Skeletal muscle satellite cell (primary cell): Measurements from ENCODE around the gene MDC1.
"Not testable (repeated sequence)": the region's sequence is repeated elsewhere in the genome, so short reads cannot be mapped to it uniquely, and the experiment has no call there.

ENCODE experiments used
- H3K27me3 ChIP-seq: 2 replicates; pipeline ENCODE4 v1.7.0; 2013; ENCODE audit warnings: low read length; ENCODE audit not compliant: control insufficient read depth, insufficient read depth
- H3K36me3 ChIP-seq: 2 replicates; pipeline ENCODE4 v1.7.0; 2013; ENCODE audit warnings: mild to moderate bottlenecking, control low read depth, low read length; ENCODE audit not compliant: insufficient read depth
- H3K4me1 ChIP-seq: 2 replicates; pipeline ENCODE4 v1.7.0; 2013; ENCODE audit warnings: low read length; ENCODE audit not compliant: control insufficient read depth, insufficient read depth
- H3K4me2 ChIP-seq: 2 replicates; pipeline ENCODE4 v1.7.0; 2013; ENCODE audit warnings: mild to moderate bottlenecking, low read length
- H3K4me3 ChIP-seq: 2 replicates; pipeline ENCODE4 v1.7.0; 2013; ENCODE audit warnings: low read length
- H3K9ac ChIP-seq: 2 replicates; pipeline ENCODE4 v1.7.0; 2013; ENCODE audit warnings: mild to moderate bottlenecking, low read depth, low read length, moderate library complexity
- H3K9me3 ChIP-seq: replicated peaks from 2 replicates; pipeline ENCODE4 v1.7.0; 2013; ENCODE audit warnings: mild to moderate bottlenecking, control low read depth, low read length

MDC1 gene

DNA sequence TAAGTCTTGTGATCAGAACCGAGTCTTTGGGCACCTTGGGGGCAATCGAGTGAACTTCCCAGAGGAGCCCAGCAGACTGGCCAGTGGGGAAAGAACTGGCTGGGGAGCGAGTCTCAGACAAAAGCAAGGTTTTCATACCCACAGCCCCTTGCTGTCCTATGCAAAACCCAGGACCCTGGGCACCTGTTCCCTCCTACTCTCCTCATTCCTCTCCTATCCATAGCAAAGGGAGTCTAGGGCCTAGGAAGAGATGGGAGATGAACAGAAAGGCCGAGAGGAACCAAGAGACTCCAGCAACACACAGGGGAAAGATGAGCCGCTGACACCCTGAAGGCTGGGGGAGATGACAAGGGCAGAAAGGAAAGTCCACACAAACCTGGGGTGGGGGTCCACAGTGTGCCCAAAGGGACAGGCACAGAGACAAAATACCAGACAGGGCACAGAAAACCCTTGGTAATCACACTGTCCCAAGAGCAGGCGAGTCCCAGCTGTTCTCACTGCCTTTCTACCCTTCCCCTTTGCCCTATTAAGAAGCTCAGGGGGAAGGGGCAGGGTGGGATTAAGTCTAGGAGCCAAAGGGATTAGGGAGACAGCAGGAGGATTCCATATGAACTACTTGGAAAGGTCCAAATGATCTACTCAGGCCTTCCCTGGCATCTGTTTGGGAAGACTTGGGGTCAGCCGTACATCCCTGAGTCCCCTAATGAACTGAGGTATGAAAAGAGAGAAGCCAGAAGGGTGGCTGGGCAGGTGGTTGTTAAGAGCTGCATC is 37.1 kb downstream of the MDC1 start:
- Histone ChIP-seq H3K27me3 (no peaks in the 10 kb centered on the region), H3K36me3 (peaks cover 69% of the 10 kb centered on the region), H3K9me3 (no peaks in the 10 kb centered on the region), H3K4me3 (peak overlapping the region; percentile 55), H3K9ac (peak overlapping the region; percentile 53), H3K4me2 (peak overlapping the region; percentile 70), H3K4me1 (peaks cover 31% of the 10 kb centered on the region)

DNA sequence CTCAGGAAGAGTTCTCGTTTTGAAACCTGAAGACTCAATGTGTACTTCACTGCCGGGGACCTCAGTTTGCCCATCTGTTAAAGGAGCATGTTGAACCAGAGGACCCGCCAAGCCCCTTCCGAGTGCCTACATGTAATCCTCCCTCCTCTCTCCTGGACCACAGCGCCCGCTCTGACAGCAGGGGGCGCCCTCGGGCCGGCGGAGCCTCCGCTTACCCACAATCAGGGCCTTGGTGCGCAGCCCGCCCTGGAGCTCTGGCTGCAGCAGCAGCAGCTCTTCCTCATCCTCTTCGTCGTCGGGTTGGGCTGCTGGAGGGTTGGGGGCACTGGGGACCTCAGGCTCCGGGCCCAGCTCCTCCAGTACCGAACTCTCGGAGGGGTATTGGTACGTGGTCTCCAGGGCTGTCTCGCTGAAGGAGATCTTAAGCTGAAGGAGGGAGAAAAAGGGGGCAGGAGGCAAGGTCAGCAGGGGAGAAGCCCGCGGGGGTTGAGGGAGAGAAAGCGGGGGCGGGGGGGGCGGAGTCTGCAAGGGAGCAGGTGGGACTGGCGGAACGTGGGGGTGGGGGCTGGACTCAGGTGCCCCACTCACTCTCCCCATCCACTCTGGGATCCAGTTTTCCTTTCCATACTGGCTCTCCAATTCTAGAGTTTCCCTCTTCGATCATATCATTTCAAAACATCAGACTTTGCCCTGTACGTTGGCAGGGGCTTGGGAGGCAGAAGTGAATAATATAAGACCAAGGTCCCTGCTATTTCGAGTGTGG is 37.9 kb downstream of the MDC1 start:
- peak overlapping the region; percentile 55 for H3K4me3 ChIP-seq
- peak overlapping the region; percentile 53 for H3K9ac ChIP-seq
- H3K9me3 ChIP-seq: no peaks in the 10 kb centered on the region
- no peaks in the 10 kb centered on the region for H3K27me3 ChIP-seq
- H3K36me3 ChIP-seq: peaks cover 64% of the 10 kb centered on the region
- peaks cover 30% of the 10 kb centered on the region for H3K4me1 ChIP-seq
- H3K4me2 ChIP-seq: peak overlapping the region; percentile 70

DNA sequence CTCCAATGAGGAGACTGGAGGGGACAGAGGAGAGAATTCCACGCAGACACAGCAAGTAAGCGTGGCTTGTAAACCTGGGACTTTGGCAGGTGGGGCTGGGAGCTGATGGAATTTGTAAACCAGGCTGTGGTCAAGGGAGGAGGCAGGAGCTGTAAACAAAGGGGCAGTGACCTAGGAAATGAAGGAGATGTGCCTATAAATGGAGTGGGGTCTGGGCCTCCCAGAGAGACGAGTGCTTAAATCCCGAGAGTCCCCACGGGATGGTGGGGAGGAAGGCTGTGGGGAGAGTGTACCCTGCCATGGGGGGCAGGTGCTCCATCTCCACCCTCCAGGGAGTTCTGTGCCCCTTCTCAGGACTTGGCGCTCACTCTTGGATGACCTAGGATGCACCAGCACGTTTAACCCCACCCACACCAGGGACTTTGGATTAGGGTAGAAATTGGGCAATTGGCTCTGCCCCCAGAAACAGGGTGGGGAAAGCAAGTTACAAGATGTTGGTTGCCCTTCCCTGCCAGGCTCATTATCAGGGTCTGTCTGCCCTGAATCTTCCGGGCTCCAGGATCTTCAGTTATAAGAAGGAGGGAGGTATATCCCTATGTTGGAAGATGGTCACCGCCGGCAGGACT is 40.3 kb downstream of the MDC1 start:
- Histone ChIP-seq H3K4me3 (no peak overlapping the region), H3K4me1 (peaks cover 24% of the 10 kb centered on the region), H3K27me3 (no peaks in the 10 kb centered on the region), H3K36me3 (peaks cover 49% of the 10 kb centered on the region), H3K9me3 (no peaks in the 10 kb centered on the region), H3K4me2 (no peak overlapping the region), H3K9ac (no peak overlapping the region)

DNA sequence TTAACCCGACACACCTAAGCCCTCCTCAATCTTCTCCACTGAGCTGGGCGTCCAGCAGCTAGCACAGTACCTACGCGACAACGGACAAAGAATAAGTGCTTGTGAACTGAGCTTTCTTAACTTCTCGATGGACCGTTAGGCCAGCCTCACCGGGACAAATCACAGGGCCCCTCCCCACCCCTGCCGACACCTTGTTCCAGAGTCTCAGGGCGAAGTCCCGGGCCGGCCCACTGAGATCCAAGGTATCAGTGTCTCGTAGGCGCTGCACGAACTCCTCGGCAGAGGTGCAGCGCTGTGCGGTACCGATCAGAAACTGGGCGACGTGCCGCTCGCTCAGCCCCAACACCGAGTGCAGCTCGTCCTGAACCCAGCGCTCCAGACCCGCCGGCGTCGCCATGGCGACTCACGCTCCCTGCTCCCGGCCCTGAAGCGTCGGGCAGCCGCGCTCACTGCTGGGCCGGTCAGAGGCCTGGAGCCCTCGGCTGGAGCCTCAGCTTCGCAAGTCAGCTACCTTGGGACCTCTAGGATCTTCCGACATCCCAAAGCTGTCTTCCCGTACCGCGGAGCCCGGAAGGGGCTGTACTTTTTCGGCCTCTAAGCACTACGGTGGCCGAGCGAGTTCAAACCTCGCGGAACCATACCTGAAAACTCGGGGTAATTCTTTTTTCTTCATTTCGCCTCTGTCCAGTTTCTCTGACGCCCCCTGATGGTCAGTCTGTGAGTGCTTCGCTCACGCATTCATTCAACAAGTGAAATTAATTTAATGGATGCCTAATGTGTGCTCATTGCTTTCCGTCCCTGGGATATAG is 44.4 kb downstream of the MDC1 start, which contains the start of gene DHX16:
Gene DHX16 (minus strand): TSS at position 562 of the 809 bp plus-strand sequence. CDS start 165 bp downstream, at position 397.
- Histone ChIP-seq H3K4me2 (peak within 1 kb of the TSS; percentile 87), H3K36me3 (peaks cover 40% of the 10 kb centered on the region), H3K9me3 (no peaks in the 10 kb centered on the region), H3K27me3 (no peaks in the 10 kb centered on the region), H3K4me1 (peaks cover 10% of the 10 kb centered on the region), H3K9ac (peak within 1 kb of the TSS; percentile 90), H3K4me3 (peak within 1 kb of the TSS; percentile 87)

DNA sequence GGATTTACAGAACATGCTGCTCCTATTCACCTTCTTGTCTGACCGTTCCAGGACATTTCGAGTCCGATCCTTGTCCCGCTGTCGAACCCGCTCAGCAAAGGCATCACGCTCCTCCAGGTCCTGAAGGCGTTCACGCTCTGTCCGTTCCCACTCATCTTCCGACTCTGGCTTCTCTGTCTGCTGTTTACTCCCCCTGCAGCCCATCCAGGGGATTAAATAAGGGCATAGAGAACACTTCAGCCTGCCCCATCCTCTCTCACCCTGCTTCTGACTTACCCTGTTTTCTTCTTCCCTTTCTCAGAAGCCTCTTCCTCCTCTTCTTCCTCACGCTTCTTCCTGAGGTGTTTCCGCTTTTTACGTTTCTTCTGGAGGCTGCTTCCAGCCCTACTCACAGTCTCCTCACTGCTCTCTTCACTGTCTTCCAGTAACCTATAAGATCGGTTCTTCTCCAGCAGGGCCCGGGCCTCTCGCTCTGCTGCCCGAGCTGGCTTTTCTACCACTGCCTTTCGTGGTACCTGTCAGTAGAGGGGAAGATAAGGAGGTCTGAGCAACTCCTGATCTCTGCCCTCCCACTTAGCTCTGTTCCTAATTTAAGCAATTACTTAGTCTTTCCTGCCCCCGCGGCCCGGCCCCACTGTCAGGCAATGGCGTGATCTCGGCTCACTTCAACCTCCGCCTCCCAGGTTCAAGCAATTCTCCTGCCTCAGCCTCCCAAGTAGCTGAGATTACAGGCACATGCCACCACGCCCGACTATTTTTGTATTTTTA is 46.1 kb downstream of the MDC1 start:
- Histone ChIP-seq H3K36me3 (peaks cover 33% of the 10 kb centered on the region), H3K4me3 (no peak overlapping the region), H3K27me3 (no peaks in the 10 kb centered on the region), H3K4me1 (peaks cover 10% of the 10 kb centered on the region), H3K4me2 (peak overlapping the region; percentile 3), H3K9ac (peak overlapping the region; percentile 90), H3K9me3 (no peaks in the 10 kb centered on the region)

DNA sequence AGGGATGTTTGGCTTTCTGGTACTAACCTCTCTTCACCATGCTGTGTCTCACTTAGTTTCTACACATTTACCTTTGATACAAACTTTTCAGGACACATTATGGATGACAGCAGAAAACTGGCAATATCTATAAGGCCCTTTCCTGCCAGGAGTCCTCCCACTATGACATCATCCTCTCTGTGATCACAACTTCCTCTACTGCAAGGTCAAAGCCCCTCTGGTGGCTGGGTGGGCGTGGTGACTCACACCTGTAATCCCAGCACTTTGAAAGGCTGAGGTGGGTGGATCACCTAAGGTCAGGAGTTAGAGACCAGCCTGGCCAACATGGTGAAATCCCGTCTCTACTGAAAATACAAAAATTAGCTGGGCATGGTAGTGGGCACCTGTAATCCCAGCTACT is 50.8 kb downstream of the MDC1 start:
- not testable (repeated sequence) for H3K9me3 ChIP-seq, H3K27me3 ChIP-seq, H3K4me3 ChIP-seq, H3K9ac ChIP-seq, H3K4me2 ChIP-seq, H3K4me1 ChIP-seq
- peaks cover 69% of the 10 kb centered on the region for H3K36me3 ChIP-seq

DNA sequence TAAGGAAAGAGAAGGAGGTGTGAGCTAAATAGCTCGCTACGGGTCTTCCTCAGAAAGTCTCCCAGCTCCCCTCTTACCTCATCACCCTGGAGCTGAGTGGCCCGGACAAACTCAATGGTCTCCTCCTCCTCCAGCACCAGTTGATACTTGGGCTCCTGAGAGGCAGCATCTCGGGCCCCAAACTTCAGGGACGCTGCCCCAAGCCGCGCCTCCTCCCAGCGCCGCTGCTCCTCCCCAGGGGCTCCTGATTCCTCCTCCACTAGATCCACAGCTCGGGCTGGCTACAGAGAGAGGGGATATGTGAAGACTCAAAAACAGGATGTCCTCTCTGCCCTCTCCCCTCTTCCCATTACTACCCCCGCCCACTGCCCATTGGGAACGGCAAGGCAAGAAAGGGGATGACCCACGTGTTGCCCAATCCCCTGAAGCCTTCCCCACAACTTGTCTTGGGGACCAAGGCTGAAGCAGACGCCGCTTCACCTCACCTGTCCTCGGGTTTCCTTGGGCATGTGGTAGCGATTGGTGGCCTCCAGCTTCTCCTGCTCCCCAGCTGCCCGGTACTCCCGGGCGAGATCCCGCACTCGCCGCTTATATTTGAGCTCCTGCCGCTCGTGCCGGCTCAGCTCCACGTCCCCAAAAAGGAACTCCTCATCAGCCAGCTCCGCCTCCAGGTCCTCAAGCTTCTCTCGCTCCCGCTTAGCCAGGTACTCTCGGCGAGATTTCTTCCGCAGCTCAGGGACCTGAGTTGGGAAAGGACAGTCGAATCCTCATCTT is 51.9 kb downstream of the MDC1 start:
- Histone ChIP-seq H3K4me2 (no peak overlapping the region), H3K9ac (no peak overlapping the region), H3K36me3 (peaks cover 64% of the 10 kb centered on the region), H3K9me3 (no peaks in the 10 kb centered on the region), H3K4me3 (no peak overlapping the region), H3K4me1 (no peaks in the 10 kb centered on the region), H3K27me3 (no peaks in the 10 kb centered on the region)

DNA sequence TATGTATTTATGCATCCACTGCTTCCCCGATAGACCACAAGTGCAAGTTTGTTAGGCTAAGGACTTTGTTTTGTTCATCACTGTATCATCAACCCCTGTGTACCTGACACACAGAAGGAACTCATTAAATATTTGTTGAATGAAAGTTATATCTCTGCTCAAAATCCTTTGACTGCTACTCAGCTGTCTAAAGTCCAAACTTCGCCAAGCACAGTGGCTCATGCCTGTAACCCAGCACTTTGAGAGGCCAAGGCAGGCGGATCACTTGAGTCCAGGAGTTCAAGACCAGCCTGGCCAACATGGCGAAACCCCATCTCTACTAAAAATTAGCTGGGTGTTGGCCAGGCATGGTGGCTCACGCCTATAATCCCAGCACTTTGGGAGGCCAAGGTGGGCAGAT is 59.2 kb downstream of the MDC1 start:
- H3K4me1 ChIP-seq, H3K27me3 ChIP-seq, H3K9ac ChIP-seq, H3K9me3 ChIP-seq, H3K4me2 ChIP-seq, H3K4me3 ChIP-seq: not testable (repeated sequence)
- peaks cover 79% of the 10 kb centered on the region for H3K36me3 ChIP-seq

DNA sequence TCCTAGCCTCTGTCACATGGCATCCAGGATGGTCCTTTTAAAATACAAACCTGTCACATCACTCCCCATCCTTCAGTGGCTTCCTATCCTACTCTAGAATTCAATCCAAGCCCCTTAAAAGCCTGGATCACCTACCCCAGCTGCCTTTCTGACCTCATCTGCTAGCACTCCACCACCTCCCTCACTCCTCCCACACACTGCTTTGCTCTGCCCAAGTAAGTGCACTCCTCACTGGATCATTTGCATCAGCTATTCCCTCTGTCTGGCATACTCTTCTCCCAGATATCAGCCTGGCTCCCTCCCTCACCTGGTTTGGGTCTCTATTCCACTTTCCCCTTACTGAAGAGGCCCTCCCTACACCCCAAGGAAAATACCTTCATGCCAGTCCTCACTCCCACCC is 59.6 kb downstream of the MDC1 start:
- Histone ChIP-seq H3K4me1 (no peaks in the 10 kb centered on the region), H3K36me3 (peaks cover 79% of the 10 kb centered on the region), H3K4me2 (no peak overlapping the region), H3K27me3 (no peaks in the 10 kb centered on the region), H3K9me3 (no peaks in the 10 kb centered on the region), H3K4me3 (no peak overlapping the region), H3K9ac (no peak overlapping the region)

DNA sequence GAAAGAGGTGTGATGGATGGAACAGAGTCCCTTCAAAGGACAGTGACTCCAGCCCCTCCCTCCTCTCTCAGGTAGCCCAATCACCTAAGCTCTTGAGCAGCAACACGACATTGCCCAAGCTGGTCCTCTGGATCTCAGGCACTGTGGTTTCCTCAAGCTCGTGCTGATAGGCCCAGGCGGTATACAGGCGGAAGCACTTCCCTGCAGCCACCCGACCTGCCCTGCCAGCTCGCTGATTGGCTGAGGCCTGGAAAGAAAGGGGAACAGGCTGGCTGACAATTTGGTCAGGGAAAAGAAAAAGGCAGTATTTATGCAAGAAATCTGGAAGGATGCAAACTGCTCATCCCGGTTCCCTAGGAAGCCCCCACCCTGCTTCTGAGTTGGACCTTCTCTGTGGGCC is 60.6 kb downstream of the MDC1 start:
- Histone ChIP-seq H3K27me3 (no peaks in the 10 kb centered on the region), H3K9ac (no peak overlapping the region), H3K4me2 (no peak overlapping the region), H3K9me3 (no peaks in the 10 kb centered on the region), H3K4me1 (no peaks in the 10 kb centered on the region), H3K36me3 (peaks cover 79% of the 10 kb centered on the region), H3K4me3 (no peak overlapping the region)
